Islet precursor cell (in vitro differentiated cells): ENCODE data around the gene WNT9A.
A peak's percentile ranks its signal among the peaks of the same experiment; 100 is the strongest.
"Not testable (repeated sequence)": the region's sequence is repeated elsewhere in the genome, so short reads cannot be mapped to it uniquely, and the experiment has no call there.

Source experiments
- DNase-seq: peaks from one replicate; pipeline ENCODE4 v3.0.0-alpha.2; 2018

WNT9A gene

GRCh38 chr1:227947676-227948492, at the start of gene WNT9A:
Gene WNT9A, minus strand, starts transcription at chr1:227947932. Its CDS starts 45 bp downstream, at chr1:227947887.
- peak; percentile 78 for DNase-seq

- no peak for DNase-seq
These were observed 48.6 kb upstream of the WNT9A start for GRCh38 chr1:227996187-227996950.

GRCh38 chr1:227994632-227995300, 47.0 kb upstream of the WNT9A start:
- peak; percentile 54 for DNase-seq

- DNase-seq, result no peak
These were observed 39.4 kb upstream of the WNT9A start for GRCh38 chr1:227987181-227987580.

- not testable (repeated sequence) for DNase-seq
These were observed 28.0 kb upstream of the WNT9A start for GRCh38 chr1:227975583-227976283.

GRCh38 chr1:227973724-227974288, 26.1 kb upstream of the WNT9A start:
- not testable (repeated sequence) for DNase-seq

GRCh38 chr1:227972843-227973374, 25.2 kb upstream of the WNT9A start:
- DNase-seq, result peak; percentile 41

GRCh38 chr1:227972283-227972679, 24.5 kb upstream of the WNT9A start:
- not testable (repeated sequence) for DNase-seq

- not testable (repeated sequence) for DNase-seq
These were observed 24.0 kb upstream of the WNT9A start for GRCh38 chr1:227971643-227972282.

GRCh38 chr1:227971216-227971615, 23.5 kb upstream of the WNT9A start:
- not testable (repeated sequence) for DNase-seq

GRCh38 chr1:227970076-227970995, 22.6 kb upstream of the WNT9A start:
- DNase-seq, result peak; percentile 27

- peak; percentile 29 for DNase-seq
These were observed 20.1 kb upstream of the WNT9A start for GRCh38 chr1:227967815-227968214.

- DNase-seq, result not testable (repeated sequence)
These were observed 19.0 kb upstream of the WNT9A start for GRCh38 chr1:227966733-227967132.

- peak; percentile 46 for DNase-seq
These were observed 14.1 kb upstream of the WNT9A start for GRCh38 chr1:227961651-227962466.

GRCh38 chr1:227959325-227959860, 11.7 kb upstream of the WNT9A start:
- DNase-seq, result peak; percentile 20

- DNase-seq, result peak; percentile 17
These were observed 11.0 kb upstream of the WNT9A start for GRCh38 chr1:227958617-227959324.

- no peak for DNase-seq
These were observed 8.1 kb upstream of the WNT9A start for GRCh38 chr1:227955808-227956207.

GRCh38 chr1:227954163-227954850, 6.6 kb upstream of the WNT9A start:
- no peak for DNase-seq
